GM19043 (cell line): ENCODE results near the gene FAAP20.
"Not testable (repeated sequence)": the region's sequence is repeated elsewhere in the genome, so short reads cannot be mapped to it uniquely, and the experiment has no call there.

Source experiments
- ATAC-seq: cut with Tn5 transposase; IDR thresholded peaks from one replicate; pipeline ENCODE4 v1.9.1; 2021; ENCODE audit warnings: low read depth; ENCODE audit not compliant: unreplicated experiment

Gene FAAP20

GRCh38 chr1:2165646-2166045, 28.9 kb downstream of the FAAP20 start:
- ATAC-seq, result no peak

- no peak for ATAC-seq
Observed at GRCh38 chr1:2163205-2163604, 31.4 kb downstream of the FAAP20 start.

GRCh38 chr1:2160451-2161300, 33.9 kb downstream of the FAAP20 start:
- no peak for ATAC-seq

GRCh38 chr1:2159124-2159523, 35.4 kb downstream of the FAAP20 start:
- ATAC-seq, result no peak

- no peak for ATAC-seq
Observed at GRCh38 chr1:2158272-2158671, 36.3 kb downstream of the FAAP20 start.

- no peak for ATAC-seq
Observed at GRCh38 chr1:2157856-2158255, 36.7 kb downstream of the FAAP20 start.

GRCh38 chr1:2156866-2157265, 37.7 kb downstream of the FAAP20 start:
- no peak for ATAC-seq

- no peak for ATAC-seq
Observed at GRCh38 chr1:2155788-2156187, 38.8 kb downstream of the FAAP20 start.

GRCh38 chr1:2155147-2155598, 39.4 kb downstream of the FAAP20 start:
- no peak for ATAC-seq

GRCh38 chr1:2154022-2154421, 40.5 kb downstream of the FAAP20 start:
- no peak for ATAC-seq

GRCh38 chr1:2152954-2153353, 41.6 kb downstream of the FAAP20 start:
- no peak for ATAC-seq

GRCh38 chr1:2151911-2152310, 42.7 kb downstream of the FAAP20 start:
- ATAC-seq, result no peak

GRCh38 chr1:2151252-2151651, 43.3 kb downstream of the FAAP20 start:
- ATAC-seq, result no peak

- no peak for ATAC-seq
Observed at GRCh38 chr1:2150801-2151200, 43.8 kb downstream of the FAAP20 start.

GRCh38 chr1:2148691-2149090, 45.9 kb downstream of the FAAP20 start:
- ATAC-seq, result no peak

GRCh38 chr1:2147869-2148268, 46.7 kb downstream of the FAAP20 start:
- not testable (repeated sequence) for ATAC-seq

- no peak for ATAC-seq
Observed at GRCh38 chr1:2146836-2147517, 47.6 kb downstream of the FAAP20 start.

GRCh38 chr1:2145946-2146835, 48.4 kb downstream of the FAAP20 start:
- no peak for ATAC-seq

GRCh38 chr1:2144501-2145090, 50.0 kb downstream of the FAAP20 start:
- no peak for ATAC-seq

GRCh38 chr1:2143814-2144500, 50.6 kb downstream of the FAAP20 start:
- no peak for ATAC-seq
